Uterus (tissue), 2 donors: ENCODE data around the gene TTC1.

Source experiments
- CTCF ChIP-seq, 4 experiments: fragments of 200-600 bp in 2 of 4; fragments of 450-650 bp in 2 of 4; sonication (generic) in 2 of 4; IDR thresholded peaks; one replicate each; pipeline ENCODE4 v1.5.1; 2016 to 2019; ENCODE audit warnings: antibody characterized with exemption in 4 of 4, mild to moderate bottlenecking in 2 of 4, moderate library complexity in 1 of 4
- POLR2A ChIP-seq, 2 donors: fragments of 450-650 bp; IDR thresholded peaks; one replicate each; pipeline ENCODE4 v1.6.1; 2016; ENCODE audit warnings: antibody characterized with exemption in 2 of 2, mild to moderate bottlenecking in 1 of 2, moderate library complexity in 1 of 2

GRCh38 chr5:159990506-159990905 lies 18.4 kb upstream of the TTC1 start:
- TF ChIP-seq POLR2A (IDR thresholded peaks at IDR 0.05) = no peak
- TF ChIP-seq CTCF (IDR thresholded peaks at IDR 0.05) = no peak
